ENCODE results near the gene ADH6. TPM values are rescaled to one million over a fixed set of nuclear protein-coding genes. Genes with fewer than 3 reads are reported as not detected.

ADH6 gene
- not detected in 2 replicates for total RNA-seq (2021; fragmentation: NEBNext Ultra II Directional; extraction: Animal tissue kit (Norgen Biotek cat#: 25700))
- polyA plus RNA-seq (2011; rRNA removed): 0.06 TPM in 1 of 2 replicates, not detected in the other
- 0.21 TPM for polyA plus RNA-seq (2011; cell fraction: cytosol; rRNA removed)
- 0.03 TPM for polyA plus RNA-seq (2011; cell fraction: nucleus; rRNA removed)
- 0.18 to 0.72 TPM (median 0.42 TPM) in 3 of 4 replicates, not detected in the other for polyA plus RNA-seq (2012, experiment 1 of 2)
- polyA plus RNA-seq (2012, experiment 2 of 2): 0.05 TPM
- polyA plus RNA-seq (2013, experiment 1 of 2): 0.08 TPM
- polyA plus RNA-seq (2013, experiment 2 of 2): 0.13 TPM
- polyA minus RNA-seq (2011; rRNA and poly(A)+ RNA removed): not detected in 2 replicates
- polyA minus RNA-seq (2011; cell fraction: cytosol; rRNA and poly(A)+ RNA removed): not detected
- not detected for polyA minus RNA-seq (2011; cell fraction: nucleus; rRNA and poly(A)+ RNA removed)
- long read RNA-seq, experiment 1: 0 reads
- long read RNA-seq, experiment 2: 0 reads

DNA sequence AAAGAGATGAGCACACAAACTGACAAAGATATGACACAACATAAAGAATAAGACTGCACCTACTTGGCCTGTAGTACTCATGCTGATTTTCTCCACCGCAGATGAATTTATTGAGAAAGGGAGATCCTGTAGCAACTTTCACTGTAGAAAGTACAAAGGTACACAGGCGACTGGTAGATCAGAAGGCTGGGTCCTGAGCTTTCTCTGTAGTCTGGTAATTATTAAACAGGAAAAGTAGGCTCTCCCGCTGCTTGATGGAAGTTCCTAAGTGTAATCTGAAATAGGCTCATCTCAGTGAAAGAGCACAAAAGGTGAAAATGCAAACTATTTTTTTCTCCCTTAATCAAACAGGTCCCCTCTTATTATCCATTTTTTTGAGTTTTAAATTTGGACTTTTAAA is at the start of gene ADH6:
Gene ADH6 (minus strand): TSS at position 175 of the 400 bp plus-strand sequence. CDS start 94 bp downstream, at position 81.
- H3K9me3 ChIP-seq (ENCODE audit: insufficient read depth in 2 of 2, low read depth in 1 of 2, low read length in 1 of 2): no peaks in the 10 kb centered on the region
- H3K79me2 ChIP-seq (ENCODE audit: control insufficient read depth in 1 of 2, insufficient read depth in 2 of 2, low read length in 2 of 2): no peaks in the 10 kb centered on the region
- no peak within 1 kb of the TSS for H4K91ac ChIP-seq (replicated peaks; ENCODE audit: insufficient read length, low read length)
- TF ChIP-seq SIN3A (conservative IDR thresholded peaks at IDR 0.05 in 1 of 2, IDR thresholded peaks at IDR 0.05 in 1 of 2; ENCODE audit: low read depth in 1 of 2, low read length in 2 of 2) (no peak), NANOG (IDR thresholded peaks at IDR 0.05; ENCODE audit: insufficient read depth, low read depth, low read length, poor library complexity, severe bottlenecking) (no peak), TEAD4 (IDR thresholded peaks at IDR 0.05; ENCODE audit: low read depth, low read length) (no peak), RBBP5 (IDR thresholded peaks at IDR 0.05; ENCODE audit: borderline replicate concordance, low read depth, low read length) (no peak), BACH1 (IDR thresholded peaks at IDR 0.05; ENCODE audit: low read length) (no peak), HDAC2 (IDR thresholded peaks at IDR 0.05; ENCODE audit: borderline replicate concordance in 1 of 2, low read depth in 2 of 2, low read length in 2 of 2) (no peak), GTF2F1 (IDR thresholded peaks at IDR 0.05; ENCODE audit: borderline replicate concordance, low read depth, low read length) (no peak), TAF7 (optimal IDR thresholded peaks at IDR 0.05; ENCODE audit: borderline replicate concordance, low read depth, low read length) (no peak), CBX5 (IDR thresholded peaks at IDR 0.05; ENCODE audit: low read depth, low read length) (no peak), TBP (IDR thresholded peaks at IDR 0.05; ENCODE audit: low read depth, low read length) (no peak), PHF8 (conservative IDR thresholded peaks at IDR 0.05; ENCODE audit: low read depth, low read length) (no peak), HDAC6 (IDR thresholded peaks at IDR 0.05; ENCODE audit: low read depth, low read length) (no peak)

More for the DNA sequence above, at the start of gene ADH6:
- Histone ChIP-seq H3K4ac (replicated peaks; ENCODE audit: insufficient read length, low read depth, low read length) (no peak within 1 kb of the TSS), H3K79me1 (ENCODE audit: low read depth, low read length) (no peaks in the 10 kb centered on the region), H3K56ac (replicated peaks; ENCODE audit: insufficient read length, low read depth, low read length) (no peak within 1 kb of the TSS), H2BK15ac (ENCODE audit: low read length) (no peak within 1 kb of the TSS), H3K27me3 (replicated peaks in 1 of 4; ENCODE audit: control insufficient read depth in 3 of 4, extremely low read depth in 1 of 4, insufficient read depth in 3 of 4, low read length in 3 of 4) (no peaks in the 10 kb centered on the region), H3K4me2 (ENCODE audit: insufficient read depth in 1 of 2, low read depth in 2 of 2, low read length in 2 of 2) (no peak within 1 kb of the TSS), H4K8ac (ENCODE audit: extremely low read depth, insufficient read depth, low read length) (no peak within 1 kb of the TSS), H4K5ac (ENCODE audit: insufficient read length, low read depth, low read length) (no peak within 1 kb of the TSS), H2AK5ac (ENCODE audit: low read depth, low read length) (no peak within 1 kb of the TSS), H3K4me1 (replicated peaks in 1 of 4; ENCODE audit: control insufficient read depth in 3 of 4, insufficient read depth in 4 of 4, low read length in 3 of 4) (peaks cover 0 to 5% (median 1%) of the 10 kb centered on the region in 4 experiments; a peak in 2 of 7 replicates), H2BK12ac (ENCODE audit: low read depth, low read length) (no peak within 1 kb of the TSS), H4K20me1 (replicated peaks in 1 of 2; ENCODE audit: control insufficient read depth in 1 of 2, insufficient read depth in 2 of 2, low read length in 2 of 2) (no peaks in the 10 kb centered on the region), H3K36me3 (ENCODE audit: control insufficient read depth in 2 of 4, insufficient read depth in 4 of 4, low read length in 3 of 4) (no peaks in the 10 kb centered on the region), H2BK120ac (replicated peaks; ENCODE audit: low read depth, low read length) (no peak within 1 kb of the TSS), H3K18ac (ENCODE audit: extremely low read depth, low read length) (no peak within 1 kb of the TSS), H3K23ac (ENCODE audit: insufficient read length) (no peak within 1 kb of the TSS), H2AFZ (ENCODE audit: low read length) (no peak within 1 kb of the TSS; the same call in 1 of the 2 replicates), H3K9ac (replicated peaks in 1 of 4; ENCODE audit: extremely low read depth in 1 of 4, low read depth in 3 of 4, low read length in 3 of 4) (no peak within 1 kb of the TSS), H3K23me2 (ENCODE audit: low read depth, low read length) (no peaks in the 10 kb centered on the region), H3K4me3 (ENCODE audit: extremely low read depth in 1 of 4, insufficient read depth in 2 of 4, low read depth in 3 of 4, low read length in 4 of 4) (no peak within 1 kb of the TSS), H2BK20ac (ENCODE audit: low read length) (no peak within 1 kb of the TSS; the same call in 1 of the 2 replicates), H3K27ac (ENCODE audit: low read depth, low read length) (no peak within 1 kb of the TSS), H2BK5ac (ENCODE audit: low read depth, low read length) (no peak within 1 kb of the TSS), H3K14ac (ENCODE audit: insufficient read length) (no peak within 1 kb of the TSS)
- ChIA-PET CTCF (ENCODE audit: partially characterized antibody) (no interaction called here), POLR2A (ENCODE audit: partially characterized antibody) (interaction anchor here (0.6 to 0.7 kb wide), 2 partner anchors 10 kb away, joined by 3 read pairs; no protein-coding TSS in a partner anchor)
- WGBS, 2 experiments (ENCODE audit: extremely low coverage in 1 of 2, insufficient coverage in 1 of 2, insufficient read length in 1 of 2, insufficient replicate concordance in 2 of 2, low coverage in 1 of 2, low lambda C conversion rate in 2 of 2, missing lambda C conversion rate in 1 of 2): 85% methylated on average over 3 of the region's 3 CpGs; no CpG with 5 or more reads in 1 of the 2 experiments
- FAIRE-seq: no peak
- no peak for DNase-seq (ENCODE audit: low read depth in 1 of 2, low spot score in 2 of 2)
